IPS-20b (cell line): Measurements from ENCODE around the gene IFT172.

Experiments
- H3K27ac ChIP-seq: one replicate; pipeline ENCODE4 v1.5.1; 2013; ENCODE audit warnings: low read length
- H3K27me3 ChIP-seq: 2 replicates; pipeline ENCODE4 v1.6.1; 2013; ENCODE audit warnings: mild to moderate bottlenecking, low read length, inconsistent platforms; ENCODE audit not compliant: insufficient read depth
- H3K36me3 ChIP-seq: 2 replicates; pipeline ENCODE4 v1.6.1; 2013; ENCODE audit warnings: low read depth, mild to moderate bottlenecking, inconsistent platforms, low read length, moderate library complexity; ENCODE audit not compliant: insufficient read depth
- H3K4me1 ChIP-seq: 2 replicates; pipeline ENCODE4 v1.6.1; 2013; ENCODE audit warnings: mild to moderate bottlenecking, control low read depth, inconsistent platforms, low read length, moderate library complexity; ENCODE audit not compliant: insufficient read depth
- H3K4me3 ChIP-seq: 2 replicates; pipeline ENCODE4 v1.5.1; 2013; ENCODE audit warnings: mild to moderate bottlenecking, low read length, inconsistent platforms
- H3K9ac ChIP-seq: 2 replicates; pipeline ENCODE4 v1.6.1; 2013; ENCODE audit warnings: low read depth, mild to moderate bottlenecking, inconsistent platforms, low read length, moderate library complexity
- H3K9me3 ChIP-seq: 2 replicates; pipeline ENCODE4 v1.6.1; 2013; ENCODE audit warnings: mild to moderate bottlenecking, low read depth, low read length, inconsistent platforms; ENCODE audit not compliant: insufficient read depth

The IFT172 gene

DNA sequence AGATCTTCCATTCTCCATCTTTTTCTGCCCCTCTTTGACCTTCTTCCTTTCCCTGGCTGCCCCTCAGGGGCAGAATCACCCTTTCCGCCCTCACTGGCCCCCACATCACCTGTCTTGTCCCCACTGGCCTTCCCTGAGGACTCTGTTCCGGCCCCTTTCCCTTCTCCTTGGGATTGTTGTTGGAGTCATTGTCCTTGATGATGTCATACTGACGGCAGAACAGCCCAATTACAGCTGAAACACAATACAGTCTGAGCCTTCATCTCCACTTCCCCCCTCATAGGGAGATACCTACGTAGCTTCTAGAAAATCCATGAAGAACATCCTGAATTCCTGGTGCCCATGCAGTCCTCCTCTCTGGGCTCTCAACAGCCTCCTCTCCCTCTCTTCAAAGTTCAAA is 3.0 kb upstream of the IFT172 start:
- H3K27me3 ChIP-seq, result peaks cover 41% of the 10 kb centered on the region
- no peaks in the 10 kb centered on the region for H3K36me3 ChIP-seq
- H3K9ac ChIP-seq, result no peak overlapping the region
- H3K4me3 ChIP-seq, result no peak overlapping the region
- peaks cover 9% of the 10 kb centered on the region for H3K4me1 ChIP-seq
- no peaks in the 10 kb centered on the region for H3K9me3 ChIP-seq
- H3K27ac ChIP-seq, result no peak overlapping the region

DNA sequence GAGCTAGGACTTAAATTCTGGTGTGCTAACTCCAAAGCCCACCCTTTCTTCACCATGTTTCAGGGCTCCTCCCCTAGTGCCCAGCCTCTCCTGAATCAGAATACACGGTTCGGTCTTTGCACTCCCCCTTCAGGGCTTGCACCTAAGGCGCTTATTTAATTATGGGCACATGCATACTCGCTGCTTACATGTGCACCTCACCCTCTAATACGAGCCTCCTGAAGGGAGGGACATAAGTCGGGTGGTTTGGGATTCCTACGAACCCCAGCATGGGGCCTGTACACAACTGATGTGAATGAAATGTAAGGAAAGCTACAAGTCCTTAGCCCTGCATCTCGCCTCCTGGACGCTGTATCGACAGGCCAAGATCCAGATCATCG is 435 bp downstream of the IFT172 start:
- H3K9ac ChIP-seq, result peak overlapping the region; percentile 69; the same call in 1 of the 2 replicates
- no peaks in the 10 kb centered on the region for H3K9me3 ChIP-seq
- H3K4me1 ChIP-seq, result peaks cover 4% of the 10 kb centered on the region; the same call in 1 of the 2 replicates
- H3K27me3 ChIP-seq, result peaks cover 10% of the 10 kb centered on the region
- peak overlapping the region; percentile 94 for H3K4me3 ChIP-seq
- no peaks in the 10 kb centered on the region for H3K36me3 ChIP-seq
- no peak overlapping the region for H3K27ac ChIP-seq

GRCh38 chr2:27485496-27485895 is 4.0 kb downstream of the IFT172 start:
- no peak overlapping the region for H3K4me3 ChIP-seq
- H3K36me3 ChIP-seq, result peaks cover 10% of the 10 kb centered on the region
- H3K27me3 ChIP-seq, result no peaks in the 10 kb centered on the region
- H3K27ac ChIP-seq, result no peak overlapping the region
- no peak overlapping the region for H3K9ac ChIP-seq
- H3K4me1 ChIP-seq, result peaks cover 4% of the 10 kb centered on the region; the same call in 1 of the 2 replicates
- H3K9me3 ChIP-seq, result no peaks in the 10 kb centered on the region

DNA sequence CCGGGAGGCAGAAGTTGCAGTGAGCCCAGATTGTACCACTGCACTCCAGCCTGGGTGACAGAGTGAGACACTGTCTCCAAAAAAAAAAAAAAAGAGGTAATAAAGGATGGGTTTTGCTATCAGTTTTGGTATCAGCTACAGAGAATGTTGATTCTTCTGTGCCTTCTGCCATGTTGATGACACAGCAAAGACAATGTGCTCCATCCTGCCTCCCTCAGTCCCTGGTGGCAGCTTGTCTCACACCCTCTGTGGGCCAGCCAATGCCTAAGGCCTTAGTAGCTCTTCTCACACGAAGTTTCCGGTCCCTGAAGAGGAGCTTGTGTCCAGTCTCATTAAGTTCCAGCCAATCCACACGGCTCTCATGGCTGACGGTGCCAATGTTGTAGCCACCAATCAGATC is 17.6 kb downstream of the IFT172 start:
- Histone ChIP-seq H3K9ac (no peak overlapping the region), H3K9me3 (no peaks in the 10 kb centered on the region), H3K27me3 (no peaks in the 10 kb centered on the region), H3K27ac (no peak overlapping the region), H3K36me3 (peaks cover 13% of the 10 kb centered on the region; the same call in 1 of the 2 replicates), H3K4me3 (no peak overlapping the region), H3K4me1 (no peaks in the 10 kb centered on the region)

DNA sequence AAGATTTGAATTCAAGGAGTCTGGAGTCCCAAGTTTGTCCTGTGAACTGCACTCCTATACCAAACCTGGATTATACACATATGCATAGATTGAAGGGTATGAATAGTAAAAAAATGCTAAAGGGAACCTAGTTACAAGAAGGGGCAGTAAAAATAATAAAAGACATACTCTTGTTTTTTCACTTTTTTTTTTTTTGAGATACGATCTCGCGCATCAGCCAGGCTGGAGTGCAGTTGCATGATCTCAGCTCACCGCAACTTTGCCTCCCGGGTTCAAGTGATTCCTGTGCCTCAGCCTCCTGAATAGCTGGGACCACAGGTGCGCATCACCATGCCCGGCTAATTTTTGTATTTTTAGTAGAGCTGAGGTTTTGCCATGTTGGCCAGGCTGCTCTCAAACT is 25.1 kb downstream of the IFT172 start:
- no peaks in the 10 kb centered on the region for H3K9me3 ChIP-seq
- H3K4me1 ChIP-seq, result peaks cover 6% of the 10 kb centered on the region
- H3K4me3 ChIP-seq, result no peak overlapping the region
- H3K9ac ChIP-seq, result no peak overlapping the region
- H3K36me3 ChIP-seq, result no peaks in the 10 kb centered on the region
- no peak overlapping the region for H3K27ac ChIP-seq
- H3K27me3 ChIP-seq, result no peaks in the 10 kb centered on the region

DNA sequence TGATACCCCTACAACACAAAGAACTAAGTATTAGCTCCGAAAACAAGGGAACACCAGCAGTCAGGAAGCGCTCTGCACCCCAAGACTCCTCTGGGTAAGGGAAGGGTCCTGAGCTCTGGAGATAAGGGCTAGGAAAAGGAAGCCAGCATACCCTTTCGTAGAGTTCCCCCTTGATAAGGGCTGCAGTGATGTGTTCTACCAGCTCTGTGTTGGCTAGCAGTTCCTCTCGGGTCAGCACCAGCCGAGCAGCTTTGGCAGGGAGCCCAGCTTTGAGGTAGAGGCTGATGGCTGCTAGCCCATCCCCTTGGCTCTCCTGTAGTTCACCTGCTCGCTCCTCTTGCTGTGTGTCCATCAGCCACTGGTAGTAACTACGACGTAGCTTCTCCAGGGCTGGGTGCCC is 28.4 kb downstream of the IFT172 start:
- no peak overlapping the region for H3K9ac ChIP-seq
- H3K27ac ChIP-seq, result no peak overlapping the region
- peaks cover 6% of the 10 kb centered on the region for H3K4me1 ChIP-seq
- no peaks in the 10 kb centered on the region for H3K9me3 ChIP-seq
- H3K27me3 ChIP-seq, result no peaks in the 10 kb centered on the region
- no peak overlapping the region for H3K4me3 ChIP-seq
- peaks cover 25% of the 10 kb centered on the region for H3K36me3 ChIP-seq

DNA sequence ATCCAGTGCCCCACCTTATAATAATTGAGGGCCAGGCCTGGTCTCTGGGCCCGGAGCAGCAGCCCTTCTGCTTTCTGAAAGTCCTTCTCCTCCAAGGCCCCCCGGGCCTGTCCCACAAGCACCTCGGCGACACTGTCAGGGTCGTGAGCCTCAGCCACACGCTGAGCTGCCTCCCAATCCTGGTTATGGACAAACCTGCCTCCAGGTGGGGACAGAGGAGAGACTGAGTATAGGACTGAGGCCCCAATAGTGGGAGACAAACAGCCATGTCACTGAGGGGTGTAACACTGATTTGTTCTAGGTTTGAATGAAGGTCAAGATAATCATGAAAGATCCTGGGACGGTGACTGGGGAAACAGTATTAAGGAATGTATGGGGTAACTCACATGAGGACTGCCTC is 35.6 kb downstream of the IFT172 start:
- Histone ChIP-seq H3K9ac (no peak overlapping the region), H3K27me3 (no peaks in the 10 kb centered on the region), H3K4me3 (no peak overlapping the region), H3K27ac (no peak overlapping the region), H3K9me3 (no peaks in the 10 kb centered on the region), H3K4me1 (no peaks in the 10 kb centered on the region), H3K36me3 (peaks cover 44% of the 10 kb centered on the region)

- Histone ChIP-seq H3K27ac (no peak overlapping the region), H3K9me3 (no peaks in the 10 kb centered on the region), H3K4me1 (no peaks in the 10 kb centered on the region), H3K9ac (no peak overlapping the region), H3K4me3 (no peak overlapping the region), H3K27me3 (no peaks in the 10 kb centered on the region), H3K36me3 (peaks cover 32% of the 10 kb centered on the region)
These were observed 38.4 kb downstream of the IFT172 start for GRCh38 chr2:27451095-27451494.

- Histone ChIP-seq H3K36me3 (peaks cover 52% of the 10 kb centered on the region), H3K9me3 (no peaks in the 10 kb centered on the region), H3K4me1 (no peaks in the 10 kb centered on the region), H3K27me3 (no peaks in the 10 kb centered on the region), H3K27ac (no peak overlapping the region), H3K4me3 (no peak overlapping the region), H3K9ac (no peak overlapping the region)
These were observed 41.2 kb downstream of the IFT172 start for GRCh38 chr2:27448381-27448780.

DNA sequence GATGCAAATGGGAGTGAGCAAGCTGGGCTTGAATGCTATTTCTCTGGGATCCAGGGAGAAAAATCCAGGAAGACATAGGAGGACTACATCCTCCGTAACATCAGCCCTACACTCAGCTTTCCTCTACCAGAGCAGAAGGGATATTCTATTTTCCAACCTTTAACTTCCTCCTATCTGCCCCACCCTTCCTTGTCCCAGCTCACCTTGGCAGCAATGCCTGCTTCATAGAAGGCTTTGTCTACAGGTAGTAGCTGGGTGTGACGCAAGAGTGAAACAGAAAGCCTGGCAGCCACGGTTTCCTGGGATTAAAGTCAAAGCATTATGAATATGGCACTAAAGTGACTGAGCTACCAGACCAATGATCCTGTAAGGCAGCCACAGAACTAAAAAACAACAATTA is 43.5 kb downstream of the IFT172 start:
- Histone ChIP-seq H3K4me1 (no peaks in the 10 kb centered on the region), H3K9ac (no peak overlapping the region), H3K27ac (no peak overlapping the region), H3K4me3 (no peak overlapping the region), H3K27me3 (no peaks in the 10 kb centered on the region), H3K9me3 (no peaks in the 10 kb centered on the region), H3K36me3 (peaks cover 48% of the 10 kb centered on the region)

DNA sequence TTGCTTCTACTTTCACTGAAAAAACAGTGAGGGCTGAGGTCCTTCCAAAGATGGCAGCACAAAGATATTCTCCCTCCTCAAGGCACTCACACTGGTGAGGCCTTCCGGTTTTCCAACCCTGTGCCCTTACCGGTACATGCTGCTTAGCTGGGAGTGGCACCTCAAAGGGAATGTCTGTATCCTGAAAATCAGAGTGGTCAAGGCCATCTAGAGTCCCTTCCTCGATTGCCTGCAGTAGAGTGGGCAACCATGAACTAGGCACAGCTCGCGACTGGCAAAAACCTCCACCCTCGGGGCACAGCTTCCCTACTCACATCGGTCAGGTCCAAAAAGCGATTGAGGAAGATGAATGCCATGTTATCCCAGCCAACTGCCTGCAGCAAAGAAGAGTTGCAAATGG is 43.9 kb downstream of the IFT172 start:
- H3K4me3 ChIP-seq, result no peak overlapping the region
- H3K4me1 ChIP-seq, result no peaks in the 10 kb centered on the region
- H3K9ac ChIP-seq, result no peak overlapping the region; the same call in 1 of the 2 replicates
- peaks cover 53% of the 10 kb centered on the region for H3K36me3 ChIP-seq
- H3K9me3 ChIP-seq, result no peaks in the 10 kb centered on the region
- no peak overlapping the region for H3K27ac ChIP-seq
- no peaks in the 10 kb centered on the region for H3K27me3 ChIP-seq

- no peak overlapping the region for H3K27ac ChIP-seq
- no peak overlapping the region for H3K9ac ChIP-seq
- H3K27me3 ChIP-seq, result no peaks in the 10 kb centered on the region
- no peaks in the 10 kb centered on the region for H3K4me1 ChIP-seq
- peaks cover 57% of the 10 kb centered on the region for H3K36me3 ChIP-seq
- no peak overlapping the region for H3K4me3 ChIP-seq
- H3K9me3 ChIP-seq, result no peaks in the 10 kb centered on the region
These were observed 44.4 kb downstream of the IFT172 start for GRCh38 chr2:27445155-27445554.

DNA sequence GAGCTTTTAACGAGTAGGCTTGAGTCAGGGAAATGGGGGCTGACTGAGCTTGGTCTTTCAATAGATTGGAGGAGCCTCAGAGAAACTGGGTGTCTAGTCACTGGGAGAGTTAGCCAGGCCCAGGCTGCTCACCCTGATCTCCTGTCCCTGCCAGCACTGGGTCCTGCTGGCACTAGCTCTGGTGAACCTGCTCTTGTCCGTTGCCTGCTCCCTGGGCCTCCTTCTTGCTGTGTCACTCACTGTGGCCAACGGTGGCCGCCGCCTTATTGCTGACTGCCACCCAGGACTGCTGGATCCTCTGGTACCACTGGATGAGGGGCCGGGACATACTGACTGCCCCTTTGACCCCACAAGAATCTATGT is 46.6 kb downstream of the IFT172 start:
- Histone ChIP-seq H3K9ac (peak overlapping the region; percentile 47; the same call in 1 of the 2 replicates), H3K4me3 (peak overlapping the region; percentile 66), H3K36me3 (peaks cover 57% of the 10 kb centered on the region), H3K27me3 (no peaks in the 10 kb centered on the region), H3K9me3 (no peaks in the 10 kb centered on the region), H3K4me1 (no peaks in the 10 kb centered on the region), H3K27ac (no peak overlapping the region)
